GM19193 (cell line): ENCODE measurements around the gene ARMH4.

Source experiments
- POLR2A ChIP-seq: IDR thresholded peaks from 4 replicates; pipeline ENCODE4 v1.6.1; 2011; ENCODE audit not compliant: insufficient read depth, insufficient read length; ENCODE audit errors: extremely low read depth

Gene ARMH4

DNA sequence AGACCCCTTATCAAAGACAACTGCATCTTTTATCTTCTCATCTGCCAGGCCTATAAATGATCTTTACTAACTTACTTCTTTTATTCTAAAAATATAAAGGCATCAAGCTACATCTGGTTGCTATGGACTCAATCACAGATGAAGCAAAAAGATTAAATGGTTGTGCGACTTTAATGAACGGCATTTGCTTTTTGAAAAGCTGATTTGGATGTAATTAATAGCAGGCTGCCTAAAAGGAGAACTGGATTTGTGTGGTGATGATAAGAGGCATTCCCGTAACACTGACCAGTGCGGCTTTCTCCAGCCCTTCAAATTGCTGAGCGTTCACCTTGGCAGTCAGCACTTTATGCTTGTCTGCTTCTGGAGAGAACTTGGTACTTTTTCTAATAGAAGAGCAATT lies 103.8 kb downstream of the ARMH4 start:
- TF ChIP-seq POLR2A, result no peak

DNA sequence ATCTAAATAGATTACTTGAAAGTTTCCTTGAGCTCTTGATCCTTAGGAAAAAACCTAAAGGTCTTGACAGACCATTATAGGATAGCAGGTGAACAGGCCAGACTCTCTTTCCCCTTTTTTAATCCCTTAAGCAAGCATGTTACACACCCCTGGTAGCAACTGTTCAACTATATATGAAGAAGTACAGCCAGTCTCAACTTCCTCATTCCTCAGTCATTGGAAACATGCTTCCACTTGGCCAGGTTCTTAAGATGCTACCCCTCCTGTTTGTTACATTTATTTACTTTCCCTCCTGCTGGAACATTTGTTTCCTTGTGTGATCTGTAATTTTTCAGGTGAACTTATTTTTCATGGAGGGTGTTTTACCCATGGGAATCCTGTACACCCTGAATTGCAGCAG lies 124.1 kb downstream of the ARMH4 start:
- TF ChIP-seq POLR2A, result no peak

DNA sequence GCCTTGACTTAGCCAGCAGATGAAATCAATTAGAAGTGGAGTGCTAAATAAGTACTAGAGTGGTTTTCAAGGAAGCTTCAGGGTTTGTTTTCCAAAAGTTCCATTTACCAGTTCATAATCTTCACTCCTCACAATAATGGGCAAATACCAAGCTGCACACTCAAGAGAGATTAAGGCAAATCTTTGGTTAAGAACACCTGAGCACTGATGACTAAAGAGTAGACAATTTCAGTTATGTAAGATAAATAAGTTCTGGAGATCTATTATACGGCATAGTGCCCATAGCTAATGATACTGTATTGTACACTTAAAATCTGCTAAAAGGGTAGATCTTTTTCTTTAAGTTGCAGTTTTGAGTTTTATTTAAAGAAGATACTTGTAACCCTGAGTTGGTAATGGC lies 125.0 kb downstream of the ARMH4 start:
- no peak for TF ChIP-seq POLR2A

DNA sequence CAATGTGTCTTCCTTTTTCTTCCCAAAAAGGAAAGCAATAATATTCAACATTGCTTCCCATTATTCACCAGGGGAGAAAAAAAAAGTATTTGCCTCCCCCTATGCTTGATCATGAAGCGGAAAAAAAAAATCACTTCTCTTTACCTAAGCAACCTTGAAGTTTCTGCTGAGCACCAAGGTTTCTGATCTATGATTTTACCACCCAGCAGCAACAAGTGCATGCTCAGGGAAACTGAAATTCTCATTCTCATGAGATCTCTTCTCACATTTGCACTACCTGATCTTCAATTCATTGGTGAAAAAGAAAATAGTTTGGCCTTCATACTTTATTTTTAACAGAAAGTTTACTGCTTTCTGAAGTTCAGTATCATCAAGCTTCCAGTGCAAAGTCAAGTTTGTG lies 125.8 kb downstream of the ARMH4 start:
- TF ChIP-seq POLR2A, result no peak

DNA sequence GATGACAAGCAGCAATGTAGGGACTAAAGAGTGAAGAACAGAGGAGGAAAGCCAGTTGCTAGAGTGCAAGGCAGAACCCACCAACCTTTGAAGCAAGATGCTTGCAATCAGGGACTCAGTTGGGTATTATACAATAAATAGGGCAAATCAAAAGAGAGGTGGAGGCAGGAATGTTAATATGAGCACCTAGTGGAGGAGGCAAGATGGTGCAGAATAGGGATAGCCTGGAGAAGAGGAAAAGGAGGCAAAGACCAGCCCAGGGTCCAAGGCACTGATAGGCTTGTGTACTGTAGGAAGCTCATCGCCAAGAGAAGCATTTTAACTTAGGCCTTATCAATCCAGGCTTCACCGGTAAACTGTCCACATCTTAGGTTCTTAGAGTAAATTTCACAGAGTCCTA lies 137.2 kb downstream of the ARMH4 start:
- no peak for TF ChIP-seq POLR2A

DNA sequence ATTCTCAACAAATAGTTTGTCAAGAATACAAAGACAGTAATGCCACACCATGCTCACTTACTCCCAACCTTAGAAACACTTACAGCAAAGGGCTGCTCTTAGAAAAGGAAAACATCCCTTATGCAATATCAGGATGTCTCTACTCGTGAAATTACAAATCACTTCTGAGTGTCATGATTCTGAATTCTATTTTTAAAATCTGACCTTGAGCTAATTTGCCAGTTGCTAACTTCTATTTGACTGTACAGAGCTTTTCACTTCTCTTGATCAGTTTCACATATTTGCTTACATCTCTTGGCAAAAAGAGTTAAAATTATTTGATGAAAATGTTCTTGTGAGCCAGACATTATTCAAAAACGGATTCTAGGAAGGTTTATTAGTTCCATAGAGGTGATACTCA lies 149.4 kb downstream of the ARMH4 start:
- TF ChIP-seq POLR2A, result no peak

DNA sequence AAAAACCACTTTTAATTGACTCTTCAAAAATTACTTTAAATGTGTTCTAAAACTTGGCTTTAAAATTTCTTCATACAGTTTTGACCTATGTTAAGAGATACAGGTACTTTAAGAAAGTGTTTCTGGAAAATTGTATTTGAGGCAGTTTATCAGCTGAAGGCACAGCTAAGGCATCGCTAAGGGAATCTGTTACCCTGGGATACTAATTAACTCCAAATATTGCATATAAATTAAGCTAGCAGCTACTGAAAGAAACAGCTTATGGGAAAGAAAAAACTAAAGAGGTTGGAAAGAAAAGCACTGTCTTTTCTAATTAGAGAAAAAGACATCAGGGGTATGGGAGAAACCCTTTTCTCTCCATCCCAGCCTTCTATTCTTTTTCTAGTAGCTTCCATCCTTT lies 152.0 kb downstream of the ARMH4 start:
- TF ChIP-seq POLR2A, result no peak

DNA sequence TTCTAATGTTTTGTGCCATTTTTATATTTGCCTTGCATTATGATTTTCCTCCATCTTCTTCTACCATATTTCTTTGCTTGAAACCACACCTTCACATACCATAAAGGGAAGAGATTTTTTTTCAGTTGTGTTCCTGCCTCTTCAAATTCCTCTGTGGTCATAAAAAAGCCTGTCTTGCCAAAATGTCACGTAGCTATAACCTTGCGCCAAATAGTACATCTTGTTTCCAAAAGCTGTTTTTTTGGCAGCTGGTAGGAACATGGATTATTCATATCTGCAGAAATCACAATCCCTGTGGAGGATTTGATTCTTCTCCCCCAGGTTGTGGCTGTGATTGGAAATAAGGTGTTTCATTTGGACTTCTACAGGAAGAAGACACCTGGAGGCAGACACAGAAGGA lies 152.5 kb downstream of the ARMH4 start:
- TF ChIP-seq POLR2A, result no peak

DNA sequence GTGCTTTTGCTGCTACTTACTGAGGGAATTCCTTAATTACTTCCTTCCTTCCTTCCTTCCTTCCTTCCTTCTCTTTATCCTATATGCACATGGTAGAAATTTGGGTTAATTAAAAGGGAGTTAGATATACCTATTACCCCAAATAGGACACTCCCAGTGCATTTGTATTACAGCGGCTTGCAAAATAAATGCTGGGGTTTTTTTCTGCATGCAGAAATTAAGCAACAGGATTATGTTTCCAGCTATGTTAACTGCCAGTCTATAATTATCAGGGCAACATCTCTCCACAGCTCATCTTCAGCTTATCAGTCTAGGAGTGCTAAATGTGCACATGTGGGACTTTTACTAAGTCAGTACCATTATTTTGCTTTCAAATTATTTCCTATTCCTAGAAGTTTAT lies 153.2 kb downstream of the ARMH4 start:
- no peak for TF ChIP-seq POLR2A

DNA sequence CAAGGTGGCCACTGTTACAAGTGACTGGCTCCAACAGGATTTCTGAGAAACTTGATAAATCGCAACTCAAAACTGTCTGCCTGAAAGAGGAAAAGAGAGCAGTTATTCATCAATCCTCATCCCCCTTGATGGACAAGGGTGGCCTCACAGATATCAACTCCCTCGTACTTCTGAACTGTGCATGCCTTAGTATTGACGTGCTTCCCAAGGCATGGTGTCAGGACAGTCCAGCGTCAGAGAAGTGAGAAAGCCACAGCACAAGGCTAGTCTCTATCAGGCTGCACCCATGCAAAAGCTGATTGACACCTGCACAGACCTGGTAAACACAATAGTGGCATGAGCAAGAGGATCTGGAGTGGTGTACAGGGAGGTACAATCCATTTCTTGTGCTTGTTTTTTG lies 160.7 kb downstream of the ARMH4 start:
- no peak for TF ChIP-seq POLR2A

DNA sequence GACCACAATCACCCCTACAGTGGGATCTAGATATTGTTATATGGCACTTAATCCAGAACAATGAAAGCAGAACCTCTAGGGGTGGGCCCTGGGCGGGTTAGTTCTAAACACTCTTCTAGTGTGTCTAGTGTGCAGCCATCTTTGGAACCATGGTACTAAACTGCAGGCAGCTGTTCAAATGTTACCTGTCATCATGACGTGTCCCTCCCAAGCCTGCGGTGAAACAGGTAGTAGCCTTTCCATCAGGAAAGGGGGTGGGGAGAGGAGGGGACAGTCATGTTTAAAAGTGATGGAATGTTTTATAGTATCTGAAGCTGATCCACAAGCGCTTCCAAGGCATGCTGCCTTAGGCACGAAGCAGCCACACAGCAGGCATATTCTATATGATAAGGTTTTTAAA lies 163.6 kb downstream of the ARMH4 start:
- no peak for TF ChIP-seq POLR2A

DNA sequence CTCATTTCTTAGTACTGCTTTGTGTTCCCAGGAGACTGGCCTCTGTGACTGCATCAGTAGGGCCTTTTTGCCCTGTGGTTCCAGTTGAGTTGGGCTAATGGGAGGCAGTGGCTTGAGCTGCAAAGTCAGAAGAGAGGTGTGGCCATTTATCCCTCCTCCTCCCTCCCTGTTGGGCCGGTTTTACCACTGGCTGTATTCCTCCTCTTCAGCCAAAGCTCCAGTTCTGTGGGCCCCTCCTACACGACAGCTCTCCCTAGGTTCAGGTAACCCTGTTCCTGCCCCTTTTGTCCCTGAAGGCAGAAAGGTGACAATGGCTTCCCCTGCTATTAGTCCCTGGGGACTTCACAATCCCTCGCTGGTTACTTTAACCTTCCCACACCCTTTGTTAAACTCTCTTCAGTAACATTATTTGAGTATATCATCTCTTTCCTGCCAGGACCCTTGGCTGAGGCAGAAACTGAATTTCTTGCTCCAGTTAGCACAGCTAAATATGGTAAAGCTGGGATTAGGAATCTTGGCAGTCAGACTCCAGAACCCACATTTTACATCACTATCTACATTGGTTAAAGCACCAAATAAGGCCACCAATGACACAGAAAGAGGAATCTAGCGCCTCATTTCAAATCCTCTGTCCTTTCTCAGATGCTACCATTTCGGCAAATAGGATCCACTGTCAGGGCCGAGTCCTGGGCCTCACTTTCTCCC lies 164.3 kb downstream of the ARMH4 start:
- TF ChIP-seq POLR2A, result no peak

DNA sequence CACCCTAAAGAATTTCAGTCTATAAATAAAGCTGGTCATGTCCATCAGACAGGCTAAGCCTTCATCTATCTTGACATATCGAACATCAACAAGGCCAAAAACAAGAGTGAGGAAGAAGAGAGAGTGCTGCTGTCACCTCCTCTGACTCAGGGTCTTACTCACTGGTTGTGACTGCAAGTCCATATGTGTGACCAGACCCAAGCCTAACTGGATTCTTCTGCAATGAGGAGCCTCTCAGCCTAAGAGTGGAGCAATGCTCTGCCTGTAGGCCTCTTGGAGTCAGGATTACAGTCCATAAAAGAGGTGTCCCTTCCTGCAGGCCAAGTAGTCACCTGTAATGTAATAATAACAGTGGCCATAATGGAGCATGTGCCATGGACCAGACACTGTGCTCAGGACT lies 165.0 kb downstream of the ARMH4 start:
- no peak for TF ChIP-seq POLR2A

DNA sequence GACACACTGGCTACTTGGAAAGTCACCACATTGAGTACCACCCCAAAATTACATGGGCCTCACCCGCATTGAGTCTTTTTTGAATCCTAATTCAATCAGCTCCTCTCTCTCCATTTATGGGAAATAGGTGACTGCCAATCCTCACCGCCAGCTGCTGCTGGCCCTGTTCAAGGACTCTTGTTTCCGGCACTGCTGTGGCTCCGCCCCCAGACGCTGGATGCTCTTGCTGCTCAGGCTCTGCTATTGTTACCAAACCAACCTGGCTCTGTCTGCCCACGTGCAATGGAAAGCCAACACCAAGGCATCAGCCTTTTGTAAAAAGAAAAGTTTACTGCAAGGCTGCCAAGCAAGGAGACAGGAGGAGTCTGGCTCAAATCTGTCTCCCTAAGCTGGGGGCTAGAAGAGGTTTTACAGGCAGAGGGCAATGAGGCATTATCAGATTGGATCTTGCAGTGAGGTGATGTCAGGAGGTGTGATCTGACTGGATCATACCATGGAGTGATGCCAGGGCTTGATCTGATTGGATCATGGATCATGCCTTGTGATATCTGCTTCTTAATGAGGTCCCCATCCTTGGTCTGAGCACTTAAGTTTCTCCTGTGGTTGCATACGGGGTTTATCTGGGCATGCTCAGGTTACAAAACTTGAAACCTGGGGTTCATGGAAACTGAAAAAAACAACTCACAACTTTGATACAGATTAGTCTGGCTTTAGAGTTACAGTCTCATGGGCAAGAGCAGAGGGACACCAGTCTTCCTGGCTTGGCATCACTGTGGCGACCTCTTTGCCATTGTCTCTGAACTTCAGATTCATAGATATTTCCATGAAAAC lies 169.0 kb downstream of the ARMH4 start:
- no peak for TF ChIP-seq POLR2A

DNA sequence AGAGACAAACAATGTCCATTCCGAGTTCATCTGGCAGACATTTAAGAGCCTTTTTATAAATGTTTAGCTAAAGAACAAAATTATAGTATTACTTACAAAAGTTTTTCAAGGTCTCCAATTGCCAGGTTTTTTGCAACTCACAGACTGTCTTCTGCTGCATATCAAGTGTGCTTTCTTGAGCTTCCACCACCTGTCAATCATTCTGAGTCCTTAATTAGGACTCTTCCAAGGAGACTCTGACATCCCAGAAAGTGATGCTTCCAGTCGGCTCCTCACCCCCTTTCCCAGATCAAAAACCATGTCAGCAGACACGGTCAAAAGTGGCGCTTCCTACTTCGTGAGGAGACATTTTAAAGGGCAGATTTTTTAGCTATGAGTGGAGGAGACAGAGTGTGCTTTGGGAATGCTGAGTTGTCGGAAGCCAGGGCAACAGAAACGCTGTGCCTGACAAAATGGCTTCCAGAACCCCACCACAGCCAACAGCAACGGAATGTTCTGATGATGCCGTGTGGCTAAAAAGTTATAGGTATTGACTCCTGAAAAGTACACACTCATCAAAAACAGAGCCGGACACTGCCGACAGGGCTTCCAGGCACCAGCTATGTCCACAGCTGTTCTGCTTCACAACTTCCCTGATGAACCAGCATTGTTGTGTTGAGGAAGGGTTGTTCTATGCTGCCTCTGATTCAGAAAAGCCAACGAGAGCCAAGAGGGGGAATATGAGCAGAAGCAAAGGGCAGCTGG lies 170.0 kb downstream of the ARMH4 start:
- no peak for TF ChIP-seq POLR2A
